Measurements from ENCODE around the gene NIT2.
A peak's percentile ranks its signal among the peaks of the same experiment; 100 is the strongest.
"Not testable (repeated sequence)": the region's sequence is repeated elsewhere in the genome, so short reads cannot be mapped to it uniquely, and the experiment has no call there.

NIT2 gene, protein sequence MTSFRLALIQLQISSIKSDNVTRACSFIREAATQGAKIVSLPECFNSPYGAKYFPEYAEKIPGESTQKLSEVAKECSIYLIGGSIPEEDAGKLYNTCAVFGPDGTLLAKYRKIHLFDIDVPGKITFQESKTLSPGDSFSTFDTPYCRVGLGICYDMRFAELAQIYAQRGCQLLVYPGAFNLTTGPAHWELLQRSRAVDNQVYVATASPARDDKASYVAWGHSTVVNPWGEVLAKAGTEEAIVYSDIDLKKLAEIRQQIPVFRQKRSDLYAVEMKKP
- total RNA-seq: 26.1 to 37.7 (median 33.4) reads per million in 4 donors

DNA sequence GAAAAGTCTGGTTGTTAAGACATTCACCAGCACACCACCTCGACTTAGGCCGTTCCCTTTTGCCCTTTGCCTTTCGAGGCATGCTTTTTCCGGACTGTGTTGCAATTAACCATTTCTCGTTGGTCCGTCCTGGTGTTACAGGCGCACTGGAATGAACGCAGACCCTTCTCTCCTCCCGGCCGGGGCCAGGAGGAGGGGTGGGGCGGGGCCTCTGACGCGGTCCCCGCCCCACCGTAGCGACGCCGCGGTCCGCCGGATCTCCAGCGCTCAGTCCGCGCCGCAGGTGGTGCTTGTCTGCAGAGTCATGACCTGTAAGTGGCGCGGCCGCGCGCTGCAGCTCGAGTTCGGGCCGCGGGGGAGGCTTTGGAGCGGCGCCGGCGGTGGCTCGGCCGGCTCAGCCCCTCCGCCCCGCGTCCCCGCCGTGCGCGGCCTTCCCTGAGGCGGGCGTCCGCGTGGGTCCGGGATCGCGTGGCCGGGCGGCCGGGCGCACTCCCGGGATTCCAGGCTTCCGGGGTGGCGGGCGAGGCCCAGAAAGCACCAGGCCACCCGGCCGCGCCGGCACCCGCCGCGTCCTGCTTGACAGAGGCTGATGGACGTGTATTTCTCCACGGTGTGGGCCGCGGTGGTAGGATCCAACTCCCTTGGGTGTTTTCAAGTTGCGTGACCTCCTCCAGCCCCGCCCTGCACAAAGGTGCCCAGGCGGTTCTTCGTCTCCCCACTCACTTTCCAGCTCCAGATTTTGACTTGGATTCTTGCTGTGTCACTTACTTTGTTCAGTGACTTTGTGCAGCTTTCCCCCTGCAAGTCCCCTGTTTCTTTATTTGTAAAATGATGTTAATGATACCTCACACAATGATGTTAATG, at the start of gene NIT2:
Gene NIT2, plus strand, starts transcription at position 270 of the 864 bp plus-strand sequence. Its CDS starts 35 bp downstream, at position 305.
- peak; percentile 63 to 84 (median 73) for DNase-seq

DNA sequence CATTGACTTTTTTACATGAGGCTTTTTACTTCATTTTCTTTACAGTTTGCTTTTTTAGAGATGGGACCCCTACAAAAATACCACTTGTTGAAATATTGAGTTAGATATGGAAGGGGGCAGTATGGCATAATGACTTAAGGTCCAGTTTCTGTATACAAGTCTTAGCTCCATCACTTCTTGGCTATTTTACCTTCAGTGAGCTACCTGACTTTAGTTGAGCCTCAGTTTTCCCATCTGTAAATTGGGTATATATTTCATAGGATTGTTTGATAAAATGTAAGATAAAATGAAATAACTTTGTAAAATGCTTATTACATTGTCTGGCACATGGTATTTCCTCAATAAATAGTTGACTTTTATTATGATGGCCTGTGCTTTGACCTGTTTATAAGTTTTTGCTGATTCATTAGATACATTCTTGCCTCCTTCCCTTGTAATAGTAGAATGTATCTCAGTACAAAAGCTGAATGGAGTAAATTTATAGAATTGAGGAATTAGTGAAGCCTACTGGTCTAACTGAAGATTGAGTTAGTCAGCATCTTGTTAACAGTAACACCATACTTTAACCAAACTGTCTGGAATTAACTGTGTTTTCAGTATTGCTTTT, 46.2 kb upstream of the NIT2 start:
- DNase-seq: no peak

DNA sequence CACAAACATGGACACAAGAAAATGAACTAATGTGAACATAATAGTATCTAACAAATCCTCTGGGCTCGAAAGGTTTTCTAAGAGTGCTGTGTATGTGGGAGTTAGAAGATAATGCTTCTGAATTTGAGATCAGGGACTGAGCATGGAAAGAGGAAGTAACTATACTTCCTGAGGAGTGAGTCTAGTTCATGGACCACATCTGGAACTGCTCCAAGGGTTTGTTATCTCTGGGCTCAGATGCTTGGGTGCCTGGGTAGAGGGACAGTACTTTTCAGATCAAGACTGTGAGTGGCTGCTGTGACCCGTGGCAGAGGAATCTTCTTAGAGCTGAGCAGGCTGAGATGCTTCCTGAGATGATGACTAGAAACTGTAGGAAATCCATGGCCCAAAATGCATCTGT, 45.2 kb upstream of the NIT2 start:
- no peak for DNase-seq

DNA sequence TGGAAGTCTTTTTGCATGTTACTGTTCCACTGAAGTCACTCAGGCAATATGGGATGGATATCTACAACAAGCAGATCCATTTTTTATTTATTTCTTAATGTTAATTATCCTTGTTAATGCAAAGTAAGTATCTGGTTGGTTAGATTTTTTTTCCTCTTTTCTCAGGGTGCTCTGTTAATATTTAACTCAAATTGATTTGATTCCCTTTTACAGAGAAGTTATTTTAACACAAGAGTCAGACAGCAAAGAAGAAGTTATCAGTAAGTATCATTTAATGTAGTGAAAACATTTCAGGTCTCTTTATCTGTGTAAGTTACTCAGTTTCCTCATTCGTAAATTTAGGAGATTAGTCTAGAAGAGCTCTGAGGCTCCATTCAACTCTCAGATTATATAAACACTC, 39.5 kb upstream of the NIT2 start:
- DNase-seq: no peak

DNA sequence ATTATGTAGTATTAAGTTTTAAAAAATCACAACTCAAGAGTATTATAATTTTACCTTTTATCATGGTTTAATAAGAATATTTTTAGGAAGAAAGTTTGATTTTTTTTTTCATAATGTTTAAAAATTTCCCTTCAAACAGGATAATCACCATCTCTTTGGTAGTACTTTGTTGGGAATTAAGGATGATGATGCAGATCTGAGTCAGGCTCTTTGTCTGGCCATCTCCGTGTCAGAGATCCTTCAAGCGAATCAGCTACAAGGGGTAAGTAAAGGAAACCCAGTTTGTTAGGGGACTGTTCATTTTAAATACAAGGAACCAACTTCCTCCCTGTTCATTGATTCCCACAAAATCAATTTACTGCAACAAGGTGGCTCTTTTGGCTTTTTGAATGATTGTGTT, 36.8 kb upstream of the NIT2 start:
- DNase-seq: no peak

DNA sequence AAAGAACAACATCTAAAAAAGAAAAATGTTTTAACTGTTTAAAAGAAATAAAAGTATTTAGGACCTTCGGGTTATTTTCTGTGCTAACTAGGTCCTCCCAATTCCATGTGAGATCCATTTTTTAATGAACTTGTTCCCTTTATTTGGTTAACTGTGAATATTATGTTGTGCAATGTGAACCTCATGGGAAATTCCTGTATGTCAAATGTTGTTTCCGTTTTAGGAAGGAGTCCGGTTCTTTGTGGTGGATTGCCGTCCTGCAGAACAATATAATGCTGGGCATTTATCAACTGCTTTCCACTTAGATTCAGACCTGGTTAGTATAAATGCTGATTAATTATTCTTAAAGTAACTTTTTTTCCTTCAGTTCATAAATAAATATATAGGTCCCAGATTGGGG, 35.5 kb upstream of the NIT2 start:
- no peak for DNase-seq

DNA sequence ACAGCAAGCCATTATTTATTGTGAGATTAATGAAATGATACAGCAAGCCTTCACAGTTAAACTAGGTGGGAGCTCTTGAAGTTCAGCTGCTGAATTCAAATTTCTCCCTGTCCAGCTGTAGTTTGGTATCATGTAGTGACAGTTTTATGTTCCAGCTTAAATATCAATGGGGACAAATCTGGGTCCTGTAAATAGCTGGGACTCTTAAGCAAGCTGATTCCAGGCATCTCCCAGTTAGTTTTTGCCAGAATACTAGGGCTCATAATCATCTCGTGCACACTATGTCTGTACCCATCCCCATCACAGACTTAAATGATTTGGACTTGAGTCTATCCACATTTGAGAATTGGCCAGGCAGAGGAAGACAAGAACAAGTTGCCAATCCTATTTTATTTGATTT, 27.9 kb upstream of the NIT2 start:
- DNase-seq: no peak

DNA sequence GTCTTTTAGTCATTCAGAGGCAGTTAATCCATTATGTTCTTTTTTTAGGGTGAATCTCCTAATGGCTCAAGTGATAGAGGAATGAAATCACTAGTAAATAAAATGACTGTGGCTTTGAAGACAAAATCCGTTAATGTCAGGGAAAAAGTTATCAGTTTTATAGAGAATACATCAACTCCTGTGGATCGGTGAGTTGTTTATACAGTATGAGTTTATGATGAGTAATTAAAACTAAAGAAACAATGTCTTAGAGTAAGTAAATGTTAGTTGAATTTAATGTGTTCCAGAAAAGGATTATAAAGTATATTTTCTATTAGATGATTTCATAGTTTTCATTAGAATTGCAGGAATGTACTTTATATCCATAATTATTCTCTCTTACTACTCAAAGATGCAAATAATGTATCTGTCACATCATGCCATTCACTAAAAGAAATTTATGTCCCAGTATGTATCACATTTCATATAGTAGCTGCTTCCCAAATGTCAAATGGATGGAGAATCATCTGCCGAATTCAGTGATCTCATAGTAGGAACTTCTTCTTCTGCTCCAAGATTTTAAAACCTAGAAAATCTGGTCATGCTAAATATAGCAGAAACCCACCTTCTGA, 24.1 kb upstream of the NIT2 start:
- DNase-seq: no peak

DNA sequence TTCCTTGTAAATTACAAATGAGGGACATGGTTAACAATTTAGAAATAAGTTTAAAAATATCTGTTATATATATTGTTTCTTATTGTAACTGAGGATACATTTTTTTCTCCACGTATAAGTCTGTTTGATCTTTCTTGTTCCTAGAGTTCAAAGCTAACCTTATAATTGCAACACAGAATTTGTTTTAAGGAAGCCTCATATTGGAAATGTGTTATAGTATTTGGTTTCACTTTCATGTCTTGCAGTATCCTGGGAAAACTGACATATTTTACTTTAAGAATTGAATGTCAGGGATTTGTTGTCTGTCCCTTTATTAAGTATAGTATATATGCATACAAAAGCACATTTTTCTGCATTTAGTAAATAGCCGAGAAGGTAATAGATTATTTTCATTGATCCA, 23.5 kb upstream of the NIT2 start:
- no peak for DNase-seq

DNA sequence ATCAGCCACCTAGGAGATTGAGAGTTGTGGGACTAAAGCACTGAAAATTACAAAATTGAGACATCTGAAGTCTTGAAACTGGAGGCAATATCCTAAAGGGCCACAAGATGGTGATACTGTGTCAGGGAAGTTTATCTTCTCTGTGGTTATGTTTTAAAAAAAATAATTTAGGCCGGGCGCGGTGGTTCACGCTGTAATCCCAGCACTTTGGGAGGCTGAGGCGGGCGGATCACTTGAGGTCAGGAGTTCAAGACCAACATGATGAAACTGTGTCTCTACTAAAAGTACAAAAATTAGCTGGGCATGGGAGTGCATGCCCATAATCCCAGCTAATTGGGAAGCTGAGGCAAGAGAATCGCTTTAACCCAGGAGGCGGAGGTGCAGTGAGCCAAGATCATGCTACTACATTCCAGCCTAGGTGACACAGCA, 17.9 kb upstream of the NIT2 start:
- DNase-seq: peak in 2 of 5 donors; percentile 26 to 50

DNA sequence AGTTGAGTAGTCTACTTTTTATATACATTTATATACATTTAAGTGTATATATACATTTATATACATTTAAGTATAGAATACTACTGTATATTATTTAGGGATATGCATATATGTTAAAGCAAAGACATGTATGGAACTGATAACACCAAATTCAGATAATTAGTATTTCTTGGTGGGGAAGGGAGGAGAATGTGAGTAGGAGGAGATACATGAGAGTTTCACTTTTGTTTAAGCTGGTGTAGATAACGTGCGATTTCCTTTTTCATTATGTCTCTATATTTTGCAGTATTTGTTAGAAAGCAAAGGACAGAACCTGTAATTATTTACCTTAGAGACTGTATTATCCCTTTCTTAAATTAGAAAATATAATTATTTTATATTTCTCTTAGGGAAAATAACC, 16.6 kb upstream of the NIT2 start:
- peak in 1 of 5 donors; percentile 12 for DNase-seq

DNA sequence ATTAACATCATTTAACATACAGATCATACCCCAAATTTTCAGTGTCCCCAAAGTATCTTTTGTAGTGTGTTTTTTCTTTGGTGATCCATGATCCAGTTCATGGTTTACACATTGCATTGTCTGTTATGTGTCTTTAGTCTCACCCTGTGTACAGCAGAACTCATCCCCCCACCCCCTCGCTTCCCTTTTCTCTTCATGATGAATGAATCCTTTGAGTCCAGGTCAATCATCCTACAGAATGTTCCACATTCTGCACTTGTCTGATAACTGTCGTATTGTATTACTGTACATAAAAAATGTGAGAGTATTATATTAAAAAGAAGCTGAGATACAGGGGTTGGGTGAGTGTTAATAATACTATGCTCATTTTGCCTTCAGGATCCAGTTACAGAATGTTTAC, 14.6 kb upstream of the NIT2 start:
- no peak for DNase-seq

DNA sequence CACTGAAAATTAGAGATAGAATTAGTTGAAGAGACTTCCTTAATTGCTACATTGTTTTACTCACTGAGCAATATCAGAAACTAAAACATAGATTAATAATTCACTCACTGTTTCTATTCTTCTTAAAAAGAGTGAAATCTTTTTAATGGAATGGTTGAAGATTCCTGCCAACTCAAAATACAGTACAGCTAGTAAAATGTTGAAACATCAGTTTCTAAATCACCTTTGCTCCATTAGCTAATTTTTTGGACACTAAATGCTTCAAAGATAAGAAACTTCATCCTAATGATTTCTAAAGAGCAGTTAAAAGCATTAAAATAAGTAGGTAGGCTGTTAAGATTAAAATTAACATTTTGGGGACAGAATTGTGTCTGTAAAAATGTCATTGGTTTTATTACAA, 10.5 kb upstream of the NIT2 start:
- no peak for DNase-seq

DNA sequence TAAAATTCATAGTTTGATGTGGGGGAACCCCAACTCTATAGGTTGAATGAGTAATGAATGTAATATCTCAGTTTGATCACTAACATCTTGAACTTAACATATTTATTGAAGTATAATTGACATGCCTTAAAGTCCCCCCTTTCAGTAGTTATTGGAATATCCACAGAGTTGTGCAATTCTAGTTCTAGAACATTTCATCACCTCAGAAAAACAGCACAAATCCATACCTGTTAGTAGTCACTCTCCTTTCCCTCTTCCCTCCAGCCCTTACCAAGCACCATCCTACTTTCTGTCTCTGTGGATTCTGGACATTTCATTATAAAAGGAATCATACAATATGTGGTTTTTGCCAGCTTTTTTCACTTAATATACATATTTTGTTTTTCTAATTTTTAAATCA, 8.7 kb upstream of the NIT2 start:
- no peak for DNase-seq

DNA sequence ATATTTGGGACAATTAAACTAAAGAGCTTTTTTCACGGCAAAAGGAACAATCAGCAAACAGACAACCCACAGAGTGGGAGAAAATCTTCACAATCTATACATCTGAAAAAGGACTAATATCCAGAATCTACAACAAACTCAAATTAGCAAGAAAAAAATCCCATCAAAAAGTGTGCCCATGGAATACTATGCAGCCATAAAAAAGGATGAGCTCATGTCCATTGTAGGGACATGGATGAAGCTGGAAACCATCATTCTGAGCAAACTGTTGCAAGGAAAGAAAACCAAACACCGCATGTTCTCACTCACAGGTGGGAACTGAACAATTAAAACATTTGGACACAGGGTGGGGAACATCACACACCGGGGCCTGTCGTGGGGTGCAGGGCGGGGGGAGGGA, 7.2 kb upstream of the NIT2 start:
- DNase-seq: not testable (repeated sequence)

DNA sequence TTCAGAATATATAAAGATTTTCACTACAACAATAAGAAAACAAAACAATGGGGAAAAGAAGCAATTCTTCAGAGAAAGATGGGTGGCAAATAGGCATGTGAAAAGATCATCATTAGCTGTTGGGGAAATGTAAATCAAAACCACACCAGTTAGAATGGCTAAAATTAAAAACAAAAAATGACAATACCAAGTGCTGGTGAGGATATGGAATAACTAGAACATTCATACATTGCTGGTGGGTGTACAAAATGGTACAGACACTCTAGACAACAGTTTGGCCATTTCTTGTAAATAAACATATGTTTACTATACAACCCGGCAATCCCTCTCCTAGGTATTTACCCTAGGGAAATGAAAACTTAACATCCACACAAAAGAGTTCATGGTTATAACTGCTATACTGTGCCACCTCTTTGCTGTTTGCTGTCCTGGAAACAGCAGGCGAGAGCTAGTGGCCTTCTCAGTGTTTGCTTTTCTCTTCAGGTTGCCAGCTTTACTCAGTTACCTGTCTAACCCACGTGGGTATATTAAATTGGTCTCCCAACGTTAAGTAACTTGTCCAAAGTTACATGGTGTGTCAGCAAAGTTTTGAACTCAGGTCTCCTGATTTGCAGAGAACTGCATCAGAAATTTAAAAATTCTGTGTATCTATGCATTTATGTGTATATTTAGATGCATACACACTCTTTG, 4.6 kb upstream of the NIT2 start:
- no peak for DNase-seq

DNA sequence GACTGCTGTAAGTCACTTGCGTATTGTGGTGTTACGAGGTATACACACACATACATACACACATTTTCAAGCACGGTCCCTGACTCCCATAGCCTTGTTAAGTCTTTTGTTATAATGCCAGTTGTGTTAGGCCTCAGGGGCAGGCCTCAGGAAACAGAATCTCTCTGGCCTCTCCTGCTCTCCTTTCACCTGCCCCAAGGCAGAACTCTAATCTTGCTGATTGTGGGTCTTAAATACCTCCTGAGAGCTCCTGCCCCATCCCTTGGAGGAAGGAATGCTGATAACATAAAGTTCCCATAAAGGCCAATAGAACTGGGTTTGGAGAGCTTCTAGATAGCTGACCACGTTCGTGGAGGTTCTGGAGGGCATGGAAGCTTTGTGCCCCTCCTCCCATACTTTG, 3.9 kb upstream of the NIT2 start:
- DNase-seq: no peak

DNA sequence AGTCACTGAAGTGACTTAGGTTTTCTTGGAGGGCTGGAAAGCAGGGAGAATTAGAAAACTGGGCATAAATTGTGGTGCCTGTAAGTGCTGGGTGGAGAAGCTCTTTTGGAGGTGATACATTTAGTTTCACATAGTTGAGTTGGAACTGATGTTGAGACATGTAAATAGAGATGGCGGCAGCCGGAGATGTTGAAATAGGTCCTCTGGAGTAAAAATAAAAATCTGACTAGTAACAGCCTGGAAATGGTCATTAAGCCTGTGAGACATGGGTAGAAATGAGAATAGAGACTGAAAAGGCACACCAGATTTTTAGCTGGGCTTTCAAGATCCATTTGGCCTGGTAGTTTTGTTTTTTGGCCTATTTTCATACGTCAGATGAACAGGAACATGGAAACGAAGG, 2.9 kb upstream of the NIT2 start:
- no peak for DNase-seq

DNA sequence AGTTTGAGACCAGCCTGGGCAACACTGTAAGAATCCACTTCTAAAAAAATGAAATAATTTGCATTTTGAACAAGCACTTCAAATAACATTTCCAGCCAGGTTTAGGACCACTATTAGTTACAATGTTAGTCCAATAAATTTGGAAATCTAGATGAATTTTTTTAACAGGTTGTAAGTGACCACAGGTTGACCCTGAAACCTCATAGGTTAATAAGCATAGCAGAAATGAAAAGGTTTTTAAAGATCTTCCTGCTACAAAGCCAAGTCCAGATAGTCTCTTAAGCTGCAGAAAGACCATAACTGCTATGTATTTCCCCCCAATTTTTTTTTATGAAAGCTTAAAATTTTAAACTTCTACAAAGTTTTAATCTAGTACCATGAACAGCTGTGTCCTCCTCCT, 1.5 kb upstream of the NIT2 start:
- DNase-seq: no peak

DNA sequence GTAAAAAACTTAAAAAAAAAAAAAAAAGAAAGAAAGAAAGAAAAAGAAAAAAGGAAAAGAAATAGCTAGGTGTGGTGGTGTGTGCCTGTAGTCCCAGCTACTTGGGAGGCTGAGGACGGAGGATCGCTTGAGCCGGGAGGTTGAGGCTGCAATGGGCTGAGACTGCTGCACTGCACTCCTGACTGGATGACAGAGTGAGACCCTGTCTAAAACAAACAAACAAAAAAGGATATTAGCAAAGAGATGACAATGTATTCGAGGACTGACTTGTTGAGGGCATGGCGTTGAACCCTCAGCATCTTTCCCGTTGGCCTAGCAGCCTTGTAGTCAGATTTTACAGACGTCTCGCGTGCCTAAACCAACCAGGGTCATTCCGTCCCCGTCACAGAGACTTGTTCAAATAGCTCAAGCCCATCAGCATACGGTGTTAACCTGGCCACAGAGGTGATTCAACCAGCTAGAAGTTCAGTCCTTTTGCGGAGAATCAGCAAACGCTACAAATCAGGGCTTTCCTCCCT, 528 bp upstream of the NIT2 start:
- DNase-seq: peak in 1 of 5 donors; percentile 8

DNA sequence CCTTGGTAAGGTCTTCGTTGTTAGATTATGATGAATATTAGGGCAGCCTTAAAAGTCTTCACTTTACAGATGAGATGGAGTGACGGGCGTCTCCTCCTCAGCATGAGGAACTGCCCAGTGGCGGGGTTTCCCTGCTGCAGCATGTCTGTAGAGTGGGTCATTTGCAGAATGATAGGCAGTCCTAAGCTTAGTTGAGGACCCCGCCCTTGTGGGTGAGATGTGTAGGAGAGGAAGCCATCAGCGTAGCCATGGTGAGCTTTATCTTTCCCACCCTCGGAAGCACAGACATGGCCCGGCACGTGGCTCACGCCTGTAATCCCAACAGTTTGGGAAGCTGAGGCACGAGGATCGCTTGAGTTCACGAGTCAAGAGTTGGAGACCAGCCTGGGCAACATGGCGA, 877 bp downstream of the NIT2 start:
- no peak for DNase-seq

DNA sequence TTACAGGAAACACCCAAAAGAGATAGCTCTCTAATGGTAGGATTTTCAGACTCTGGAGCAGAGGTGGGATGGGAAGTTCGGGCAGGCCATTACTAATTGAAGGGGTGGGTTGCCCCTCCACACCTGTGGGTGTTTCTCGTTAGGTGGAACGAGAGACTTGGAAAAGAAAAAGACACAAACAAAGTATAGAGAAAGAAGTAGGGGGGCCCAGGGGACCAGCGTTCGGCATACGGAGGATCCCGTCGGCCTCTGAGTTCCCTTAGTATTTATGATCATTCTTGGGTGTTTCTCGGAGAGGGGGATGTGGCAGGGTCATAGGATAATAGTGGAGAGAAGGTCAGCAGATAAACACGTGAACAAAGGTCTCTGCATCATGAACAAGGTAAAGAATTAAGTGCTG, 1.7 kb downstream of the NIT2 start:
- DNase-seq: not testable (repeated sequence)
